H9 (cell line): ENCODE results near the gene AFF1. TPM values are rescaled to one million over a fixed set of nuclear protein-coding genes. Genes with fewer than 3 reads are reported as not detected.

Source experiments
- DNase-seq: peaks from one replicate; pipeline ENCODE4 v3.0.0-alpha.2; 2017
- H2AFZ ChIP-seq: one replicate; pipeline ENCODE4 v1.6.1; 2013; ENCODE audit warnings: mild to moderate bottlenecking, low read length, control low read depth, moderate library complexity
- H2AK5ac ChIP-seq: 2 replicates; pipeline ENCODE4 v1.6.1; 2013; ENCODE audit warnings: low read length, control low read depth, mixed read lengths; ENCODE audit not compliant: insufficient read length
- H2BK120ac ChIP-seq: one replicate; pipeline ENCODE4 v1.6.1; 2013; ENCODE audit warnings: low read depth, mild to moderate bottlenecking, low read length, control low read depth, inconsistent platforms; ENCODE audit not compliant: poor library complexity, severe bottlenecking
- H2BK12ac ChIP-seq: 2 replicates; pipeline ENCODE4 v1.6.1; 2013; ENCODE audit warnings: low read length, control low read depth, mixed read lengths, low read depth; ENCODE audit not compliant: insufficient read length
- H2BK15ac ChIP-seq: 2 replicates; pipeline ENCODE4 v1.6.1; 2013; ENCODE audit warnings: low read depth, low read length, control low read depth
- H2BK20ac ChIP-seq: one replicate; pipeline ENCODE4 v1.6.1; 2013; ENCODE audit warnings: low read depth, mild to moderate bottlenecking, low read length, control low read depth, inconsistent platforms; ENCODE audit not compliant: poor library complexity, severe bottlenecking
- H2BK5ac ChIP-seq: 2 replicates; pipeline ENCODE4 v1.6.1; 2013; ENCODE audit warnings: low read length, control low read depth, mixed read lengths; ENCODE audit not compliant: insufficient read length
- H3K14ac ChIP-seq: 2 replicates; pipeline ENCODE4 v1.6.1; 2013; ENCODE audit warnings: low read length, control low read depth; ENCODE audit not compliant: insufficient read depth
- H3K18ac ChIP-seq: 2 replicates; pipeline ENCODE4 v1.6.1; 2013; ENCODE audit warnings: low read depth, mild to moderate bottlenecking, mixed read lengths, low read length, control low read depth; ENCODE audit not compliant: insufficient read length
- H3K23ac ChIP-seq: 2 replicates; pipeline ENCODE4 v1.6.1; 2013; ENCODE audit warnings: low read length, control low read depth, mixed read lengths, low read depth; ENCODE audit not compliant: insufficient read length
- H3K23me2 ChIP-seq: 2 replicates; pipeline ENCODE4 v1.6.1; 2013; ENCODE audit warnings: low read depth, mild to moderate bottlenecking, mixed read lengths, low read length, control low read depth; ENCODE audit not compliant: insufficient read length, poor library complexity, severe bottlenecking
- H3K27ac ChIP-seq: 2 replicates; pipeline ENCODE4 v1.5.1; 2013; ENCODE audit warnings: low read length, control low read depth, mixed read lengths, low read depth; ENCODE audit not compliant: insufficient read length
- H3K27me3 ChIP-seq: 2 replicates; pipeline ENCODE4 v1.6.1; 2013; ENCODE audit warnings: low read length, control low read depth, inconsistent platforms; ENCODE audit not compliant: insufficient read depth
- H3K4ac ChIP-seq: 2 replicates; pipeline ENCODE4 v1.6.1; 2013; ENCODE audit warnings: low read depth, mild to moderate bottlenecking, control low read depth, inconsistent platforms, low read length, moderate library complexity
- H3K4me1 ChIP-seq: 2 replicates; pipeline ENCODE4 v1.6.1; 2013; ENCODE audit warnings: low read length, control low read depth, inconsistent platforms; ENCODE audit not compliant: insufficient read depth
- H3K4me2 ChIP-seq: 2 replicates; pipeline ENCODE4 v1.6.1; 2013; ENCODE audit warnings: low read length, control low read depth, mixed read lengths; ENCODE audit not compliant: insufficient read length, insufficient read depth
- H3K56ac ChIP-seq: 2 replicates; pipeline ENCODE4 v1.6.1; 2013; ENCODE audit warnings: low read depth, mild to moderate bottlenecking, mixed read lengths, low read length, control low read depth; ENCODE audit not compliant: insufficient read length
- H3K79me1 ChIP-seq: 2 replicates; pipeline ENCODE4 v1.6.1; 2013; ENCODE audit warnings: low read depth, mild to moderate bottlenecking, moderate library complexity, low read length, control low read depth, inconsistent platforms; ENCODE audit not compliant: insufficient read depth, poor library complexity, severe bottlenecking
- H3K79me2 ChIP-seq: 2 replicates; pipeline ENCODE4 v1.6.1; 2013; ENCODE audit warnings: low read length, control low read depth, inconsistent platforms; ENCODE audit not compliant: insufficient read depth
- H3K9ac ChIP-seq: 2 replicates; pipeline ENCODE4 v1.6.1; 2013; ENCODE audit warnings: low read length, control low read depth, mixed read lengths; ENCODE audit not compliant: insufficient read length; ENCODE audit errors: extremely low read depth
- H3K9me3 ChIP-seq: one replicate; pipeline ENCODE4 v1.6.1; 2013; ENCODE audit warnings: low read depth, low read length, inconsistent platforms; ENCODE audit not compliant: control insufficient read depth
- H3T11ph ChIP-seq: one replicate; pipeline ENCODE4 v1.6.1; 2013; ENCODE audit warnings: mild to moderate bottlenecking, low read length, control low read depth, inconsistent platforms
- H4K20me1 ChIP-seq: one replicate; pipeline ENCODE4 v1.6.1; 2013; ENCODE audit not compliant: control insufficient read depth, insufficient read length, insufficient read depth
- H4K5ac ChIP-seq: 2 replicates; pipeline ENCODE4 v1.6.1; 2013; ENCODE audit warnings: low read depth, mild to moderate bottlenecking, mixed read lengths, low read length, control low read depth; ENCODE audit not compliant: insufficient read length
- H4K8ac ChIP-seq: replicated peaks from 2 replicates; pipeline ENCODE4 v1.6.1; 2013; ENCODE audit warnings: low read length, control low read depth, mixed read lengths, low read depth; ENCODE audit not compliant: insufficient read length
- H4K91ac ChIP-seq: 2 replicates; pipeline ENCODE4 v1.6.1; 2013; ENCODE audit warnings: low read depth, mild to moderate bottlenecking, moderate library complexity, mixed read lengths, low read length, control low read depth; ENCODE audit not compliant: insufficient read length
- H3K27ac Mint-ChIP-seq, 3 experiments: 2 replicates in 2 of 3; 3 replicates in 1 of 3; pipeline ENCODE4 v1.8.0; 2020 to 2021; ENCODE audit warnings: mixed read lengths in 3 of 3, mild to moderate bottlenecking in 1 of 3, moderate library complexity in 1 of 3
- H3K27me3 Mint-ChIP-seq: 2 replicates; pipeline ENCODE4 v1.8.0; 2021; ENCODE audit warnings: low read depth, mild to moderate bottlenecking, moderate library complexity, mixed read lengths
- H3K36me3 Mint-ChIP-seq, 3 experiments: 2 replicates in 2 of 3; 3 replicates in 1 of 3; pipeline ENCODE4 v1.8.0; 2020 to 2021; ENCODE audit warnings: low read depth in 3 of 3, mixed read lengths in 3 of 3; ENCODE audit not compliant: insufficient read depth in 1 of 3
- H3K4me1 Mint-ChIP-seq, 2 experiments: 2 replicates each; pipeline ENCODE4 v1.8.0; 2020; ENCODE audit warnings: mixed read lengths in 2 of 2
- H3K4me3 Mint-ChIP-seq, 2 experiments: 2 replicates in 1 of 2; 3 replicates in 1 of 2; pipeline ENCODE4 v1.8.0; 2020 to 2021; ENCODE audit warnings: mild to moderate bottlenecking in 2 of 2, mixed read lengths in 2 of 2, moderate library complexity in 1 of 2
- H3K9me3 Mint-ChIP-seq, 2 experiments: 2 replicates in 1 of 2; 3 replicates in 1 of 2; pipeline ENCODE4 v1.8.0; 2020; ENCODE audit warnings: mild to moderate bottlenecking in 2 of 2, mixed read lengths in 2 of 2, moderate library complexity in 1 of 2
- WGBS: extraction: QIAGEN DNeasy Blood & Tissue Kit; methylation state at CpG from one replicate; pipeline ENCODE4 v1.1.7; 2013; ENCODE audit warnings: missing lambda C conversion rate, low lambda C conversion rate, mixed read lengths; ENCODE audit not compliant: insufficient read length; ENCODE audit errors: extremely low coverage; 5-methylcytosine and 5-hydroxymethylcytosine counted together
- total RNA-seq: library from RNA; stranded (reverse); gene quantifications from 2 replicates; pipeline ENCODE4 v1.2.1, GENCODE V29; 2021
- TF ChIP-seq, protein P1 (sequence below): fragments of 200-600 bp; sonication (generic); conservative IDR thresholded peaks from 3 replicates; pipeline ENCODE4 v1.8.0; 2021; ENCODE audit warnings: antibody characterized with exemption, mild to moderate bottlenecking

AFF1 gene
- total RNA-seq, 1 experiment from 2014 or later, result 74.5 TPM

DNA sequence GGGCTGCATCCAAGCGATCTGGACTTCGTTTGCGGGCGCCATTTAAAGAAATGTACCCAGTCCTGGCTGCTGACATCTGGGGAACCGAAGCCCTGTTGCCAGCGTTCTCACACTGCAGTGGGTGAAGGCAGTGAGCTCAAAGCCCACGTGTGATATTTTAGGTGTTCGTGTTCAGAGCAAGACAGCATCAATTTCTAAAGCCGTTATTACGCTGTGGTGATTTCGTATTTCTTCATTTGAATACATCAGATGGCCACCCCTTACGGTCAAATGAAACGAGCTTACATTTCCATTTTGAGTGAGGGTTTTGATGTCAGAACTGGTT, 42.2 kb upstream of the AFF1 start:
- no peak overlapping the region for H2BK20ac ChIP-seq
- H2BK12ac ChIP-seq, result no peak overlapping the region
- peaks cover 15% of the 10 kb centered on the region for H3K27me3 Mint-ChIP-seq
- peak overlapping the region in 2 of 3 experiments; percentile 58 to 61; a peak in 3 of 7 replicates for H3K27ac Mint-ChIP-seq
- H4K5ac ChIP-seq, result peak overlapping the region; percentile 44
- H3K4me1 Mint-ChIP-seq, result peaks cover 18 to 19% of the 10 kb centered on the region in 2 experiments
- H2AK5ac ChIP-seq, result no peak overlapping the region
- H3K23ac ChIP-seq, result no peak overlapping the region
- H3K4ac ChIP-seq, result no peak overlapping the region; the same call in 1 of the 2 replicates
- no peak overlapping the region for H4K91ac ChIP-seq
- no peak overlapping the region for H3K56ac ChIP-seq
- H3K9me3 Mint-ChIP-seq, result no peaks in the 10 kb centered on the region
- no peaks in the 10 kb centered on the region; the same call in 1 of the 2 replicates for H3K4me1 ChIP-seq
- peak overlapping the region; percentile 97 for H3K14ac ChIP-seq
- peak overlapping the region; percentile 86 for H3K18ac ChIP-seq
- no peak overlapping the region for H3T11ph ChIP-seq
- peak overlapping the region; percentile 49 for H3K9ac ChIP-seq
- peak overlapping the region; percentile 80 for H3K4me2 ChIP-seq
- no peaks in the 10 kb centered on the region for H3K9me3 ChIP-seq
- no CpG with 5 or more reads among the region's 13 CpGs for WGBS
- no peak for DNase-seq
- peaks cover 0 to 9% (median 2%) of the 10 kb centered on the region in 3 experiments; a peak in 3 of 7 replicates for H3K36me3 Mint-ChIP-seq
- H2AFZ ChIP-seq, result peak overlapping the region; percentile 67
- peaks cover 5% of the 10 kb centered on the region for H3K23me2 ChIP-seq
- H2BK15ac ChIP-seq, result no peak overlapping the region
- no peak overlapping the region for H2BK5ac ChIP-seq
- TF ChIP-seq, protein P1, sequence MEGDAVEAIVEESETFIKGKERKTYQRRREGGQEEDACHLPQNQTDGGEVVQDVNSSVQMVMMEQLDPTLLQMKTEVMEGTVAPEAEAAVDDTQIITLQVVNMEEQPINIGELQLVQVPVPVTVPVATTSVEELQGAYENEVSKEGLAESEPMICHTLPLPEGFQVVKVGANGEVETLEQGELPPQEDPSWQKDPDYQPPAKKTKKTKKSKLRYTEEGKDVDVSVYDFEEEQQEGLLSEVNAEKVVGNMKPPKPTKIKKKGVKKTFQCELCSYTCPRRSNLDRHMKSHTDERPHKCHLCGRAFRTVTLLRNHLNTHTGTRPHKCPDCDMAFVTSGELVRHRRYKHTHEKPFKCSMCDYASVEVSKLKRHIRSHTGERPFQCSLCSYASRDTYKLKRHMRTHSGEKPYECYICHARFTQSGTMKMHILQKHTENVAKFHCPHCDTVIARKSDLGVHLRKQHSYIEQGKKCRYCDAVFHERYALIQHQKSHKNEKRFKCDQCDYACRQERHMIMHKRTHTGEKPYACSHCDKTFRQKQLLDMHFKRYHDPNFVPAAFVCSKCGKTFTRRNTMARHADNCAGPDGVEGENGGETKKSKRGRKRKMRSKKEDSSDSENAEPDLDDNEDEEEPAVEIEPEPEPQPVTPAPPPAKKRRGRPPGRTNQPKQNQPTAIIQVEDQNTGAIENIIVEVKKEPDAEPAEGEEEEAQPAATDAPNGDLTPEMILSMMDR, result no peak
- H3K4me3 Mint-ChIP-seq, result peak overlapping the region; percentile 80 to 85
- no peaks in the 10 kb centered on the region for H3K79me2 ChIP-seq
- no peaks in the 10 kb centered on the region for H3K79me1 ChIP-seq
- no peaks in the 10 kb centered on the region for H3K27me3 ChIP-seq
- no peak overlapping the region for H2BK120ac ChIP-seq
- no peaks in the 10 kb centered on the region for H4K20me1 ChIP-seq
- no peak overlapping the region for H4K8ac ChIP-seq
- no peak overlapping the region for H3K27ac ChIP-seq
